ENCODE results near the gene CPSF4L. TPM values are rescaled to one million over a fixed set of nuclear protein-coding genes. Genes with fewer than 3 reads are reported as not detected.
A peak's percentile ranks its signal among the peaks of the same experiment; 100 is the strongest.

The CPSF4L gene
- total and polyA plus RNA-seq, 2 experiments from 2014 or later, result not detected

DNA sequence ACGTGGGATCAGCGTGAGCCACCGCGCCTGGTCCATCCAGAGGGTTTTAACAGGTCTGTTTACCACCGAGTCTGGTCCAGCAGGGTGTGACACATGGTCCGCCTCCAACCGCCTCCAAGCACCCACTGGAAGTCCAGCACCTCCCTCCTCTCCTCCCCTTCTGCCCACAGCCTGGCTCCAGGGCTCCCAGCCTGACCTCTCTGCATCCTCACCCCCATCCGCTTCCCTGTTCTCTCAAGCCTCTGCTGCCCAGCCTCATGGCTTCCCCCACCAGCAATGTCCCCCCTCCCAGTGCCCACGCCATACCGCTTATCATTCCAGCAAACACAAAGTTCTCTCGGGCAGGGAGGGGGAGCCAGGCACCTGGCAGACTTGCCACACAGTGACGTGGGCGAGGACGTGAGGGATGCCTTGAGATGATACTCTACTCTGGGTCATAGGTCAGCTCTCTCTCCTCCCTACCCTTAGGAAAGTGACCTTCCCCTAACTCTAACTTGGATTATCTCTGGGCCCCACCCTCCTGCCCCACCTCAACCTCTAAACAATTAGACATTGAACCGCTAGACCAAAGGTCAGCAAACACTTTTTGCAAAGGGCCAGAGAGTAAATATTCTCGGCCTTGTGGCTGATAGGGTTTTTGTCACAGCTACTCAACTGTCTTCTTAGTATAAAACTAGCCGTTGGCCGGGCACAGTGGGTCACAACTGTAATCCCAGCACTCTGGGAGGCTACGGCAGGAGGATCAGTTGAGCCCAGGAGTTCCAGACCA lies 27.0 kb upstream of the CPSF4L start:
- whole genome bisulfite sequencing (ENCODE audit: low lambda C conversion rate, missing lambda C conversion rate), result 57% methylated on average over 19 of the region's 19 CpGs
- DNase-seq (ENCODE audit: low spot score), result peak; percentile 58
- Histone ChIP-seq H4K20me1 (ENCODE audit: insufficient read depth, poor library complexity, severe bottlenecking) (peaks cover 100% of the 10 kb centered on the region), H3K27ac (peak overlapping the region; percentile 64), H3K79me2 (peaks cover 98% of the 10 kb centered on the region), H2AFZ (no peak overlapping the region), H3K4me2 (peak overlapping the region; percentile 41), H3K36me3 (replicated peaks; ENCODE audit: insufficient read depth, low read depth) (no peaks in the 10 kb centered on the region), H3K4me3 (no peak overlapping the region), H3K9me3 (ENCODE audit: low read depth) (no peaks in the 10 kb centered on the region), H3K4me1 (ENCODE audit: insufficient read depth) (peaks cover 62% of the 10 kb centered on the region), H3K9me2 (replicated peaks; ENCODE audit: insufficient read depth) (no peaks in the 10 kb centered on the region), H3K27me3 (no peaks in the 10 kb centered on the region)
- no peak for TF ChIP-seq EZH2phosphoT487 (IDR thresholded peaks at IDR 0.05; ENCODE audit: low read depth, severe bottlenecking, unreplicated experiment)
- no peak for TF ChIP-seq EZH2 (IDR thresholded peaks at IDR 0.05; ENCODE audit: borderline replicate concordance)
- TF ChIP-seq, protein P1, sequence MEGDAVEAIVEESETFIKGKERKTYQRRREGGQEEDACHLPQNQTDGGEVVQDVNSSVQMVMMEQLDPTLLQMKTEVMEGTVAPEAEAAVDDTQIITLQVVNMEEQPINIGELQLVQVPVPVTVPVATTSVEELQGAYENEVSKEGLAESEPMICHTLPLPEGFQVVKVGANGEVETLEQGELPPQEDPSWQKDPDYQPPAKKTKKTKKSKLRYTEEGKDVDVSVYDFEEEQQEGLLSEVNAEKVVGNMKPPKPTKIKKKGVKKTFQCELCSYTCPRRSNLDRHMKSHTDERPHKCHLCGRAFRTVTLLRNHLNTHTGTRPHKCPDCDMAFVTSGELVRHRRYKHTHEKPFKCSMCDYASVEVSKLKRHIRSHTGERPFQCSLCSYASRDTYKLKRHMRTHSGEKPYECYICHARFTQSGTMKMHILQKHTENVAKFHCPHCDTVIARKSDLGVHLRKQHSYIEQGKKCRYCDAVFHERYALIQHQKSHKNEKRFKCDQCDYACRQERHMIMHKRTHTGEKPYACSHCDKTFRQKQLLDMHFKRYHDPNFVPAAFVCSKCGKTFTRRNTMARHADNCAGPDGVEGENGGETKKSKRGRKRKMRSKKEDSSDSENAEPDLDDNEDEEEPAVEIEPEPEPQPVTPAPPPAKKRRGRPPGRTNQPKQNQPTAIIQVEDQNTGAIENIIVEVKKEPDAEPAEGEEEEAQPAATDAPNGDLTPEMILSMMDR (IDR thresholded peaks at IDR 0.05; ENCODE audit: poor library complexity), result no peak

- Histone ChIP-seq H3K79me2 (peaks cover 88% of the 10 kb centered on the region), H3K4me2 (no peak overlapping the region)
These were observed 25.2 kb upstream of the CPSF4L start for GRCh38 chr17:73286863-73287296.

GRCh38 chr17:73285916-73286862 lies 24.5 kb upstream of the CPSF4L start:
- Histone ChIP-seq H3K9me2 (replicated peaks; ENCODE audit: insufficient read depth) (no peaks in the 10 kb centered on the region), H3K9me3 (ENCODE audit: low read depth) (no peaks in the 10 kb centered on the region), H2AFZ (no peak overlapping the region), H3K4me3 (no peak overlapping the region), H3K79me2 (peaks cover 82% of the 10 kb centered on the region), H3K27me3 (no peaks in the 10 kb centered on the region), H3K4me2 (no peak overlapping the region), H3K4me1 (ENCODE audit: insufficient read depth) (peaks cover 43% of the 10 kb centered on the region), H3K36me3 (replicated peaks; ENCODE audit: insufficient read depth, low read depth) (no peaks in the 10 kb centered on the region), H3K27ac (no peak overlapping the region), H4K20me1 (ENCODE audit: insufficient read depth, poor library complexity, severe bottlenecking) (peaks cover 96% of the 10 kb centered on the region)
- 96% methylated on average over 52 of the region's 52 CpGs for WGBS (ENCODE audit: low lambda C conversion rate, missing lambda C conversion rate)
- no peak for TF ChIP-seq EZH2phosphoT487 (IDR thresholded peaks at IDR 0.05; ENCODE audit: low read depth, severe bottlenecking, unreplicated experiment)
- TF ChIP-seq, protein P1 (IDR thresholded peaks at IDR 0.05; ENCODE audit: poor library complexity), result no peak
- no peak for TF ChIP-seq EZH2 (IDR thresholded peaks at IDR 0.05; ENCODE audit: borderline replicate concordance)
- no peak for DNase-seq (ENCODE audit: low spot score)

More at GRCh38 chr17:73286863-73287296, 25.2 kb upstream of the CPSF4L start:
- Histone ChIP-seq H3K27me3 (no peaks in the 10 kb centered on the region), H3K4me1 (ENCODE audit: insufficient read depth) (peaks cover 50% of the 10 kb centered on the region), H3K27ac (no peak overlapping the region), H3K9me2 (replicated peaks; ENCODE audit: insufficient read depth) (no peaks in the 10 kb centered on the region), H4K20me1 (ENCODE audit: insufficient read depth, poor library complexity, severe bottlenecking) (peaks cover 98% of the 10 kb centered on the region), H2AFZ (no peak overlapping the region), H3K36me3 (replicated peaks; ENCODE audit: insufficient read depth, low read depth) (no peaks in the 10 kb centered on the region), H3K4me3 (no peak overlapping the region), H3K9me3 (ENCODE audit: low read depth) (no peaks in the 10 kb centered on the region)
- TF ChIP-seq EZH2phosphoT487 (IDR thresholded peaks at IDR 0.05; ENCODE audit: low read depth, severe bottlenecking, unreplicated experiment) (no peak), EZH2 (IDR thresholded peaks at IDR 0.05; ENCODE audit: borderline replicate concordance) (no peak)
- TF ChIP-seq, protein P1 (IDR thresholded peaks at IDR 0.05; ENCODE audit: poor library complexity), result no peak
- DNase-seq (ENCODE audit: low spot score), result no peak
- 78% methylated on average over 8 of the region's 8 CpGs for WGBS (ENCODE audit: low lambda C conversion rate, missing lambda C conversion rate)
